SJSA1 (cell line): ENCODE results near the gene SCEL. TPM values are rescaled to one million over a fixed set of nuclear protein-coding genes. Genes with fewer than 3 reads are reported as not detected.
"Not testable (repeated sequence)": the region's sequence is repeated elsewhere in the genome, so short reads cannot be mapped to it uniquely, and the experiment has no call there.

Source experiments
- DNase-seq, 2 experiments: peaks; one replicate each; pipeline ENCODE4 v3.0.0-alpha.2; 2015 to 2020; ENCODE audit warnings: low spot score in 2 of 2, low read depth in 1 of 2
- H3K27ac ChIP-seq: fragments of 250-450 bp; sonication (Bioruptor Pico); 2 replicates; pipeline ENCODE4 v1.5.1; 2020; ENCODE audit warnings: mild to moderate bottlenecking, moderate library complexity
- H3K27me3 ChIP-seq: fragments of 250-450 bp; sonication (Bioruptor Pico); replicated peaks from 2 replicates; pipeline ENCODE4 v1.5.1; 2020; ENCODE audit warnings: mild to moderate bottlenecking, moderate library complexity
- H3K36me3 ChIP-seq: fragments of 250-450 bp; sonication (Bioruptor Pico); 2 replicates; pipeline ENCODE4 v1.5.1; 2020; ENCODE audit warnings: mild to moderate bottlenecking
- H3K4me1 ChIP-seq: fragments of 250-450 bp; sonication (Bioruptor Pico); replicated peaks from 2 replicates; pipeline ENCODE4 v1.6.1; 2021; ENCODE audit warnings: mild to moderate bottlenecking
- H3K4me3 ChIP-seq: fragments of 250-450 bp; sonication (Bioruptor Pico); 2 replicates; pipeline ENCODE4 v1.5.1; 2020; ENCODE audit warnings: mild to moderate bottlenecking
- H3K9me3 ChIP-seq: fragments of 250-450 bp; sonication (Bioruptor Pico); replicated peaks from 2 replicates; pipeline ENCODE4 v1.5.1; 2020; ENCODE audit warnings: mild to moderate bottlenecking
- total RNA-seq: library from RNA; depleted of rRNA; stranded (reverse); fragments of >200 nt; shearing (Covaris generic); gene quantifications from 2 replicates; pipeline ENCODE4 v1.2.3, GENCODE V29; 2014

The SCEL gene
- total RNA-seq, 1 experiment from 2014 or later: not detected

GRCh38 chr13:77513719-77514335 lies 21.7 kb upstream of the SCEL start:
- Histone ChIP-seq H3K27ac (no peak overlapping the region), H3K27me3 (no peaks in the 10 kb centered on the region), H3K4me3 (no peak overlapping the region), H3K36me3 (no peaks in the 10 kb centered on the region), H3K9me3 (no peaks in the 10 kb centered on the region), H3K4me1 (no peaks in the 10 kb centered on the region)
- DNase-seq: no peak

- Histone ChIP-seq H3K27me3 (no peaks in the 10 kb centered on the region), H3K27ac (no peak overlapping the region), H3K36me3 (no peaks in the 10 kb centered on the region), H3K4me3 (no peak overlapping the region), H3K9me3 (no peaks in the 10 kb centered on the region), H3K4me1 (no peaks in the 10 kb centered on the region)
- no peak for DNase-seq
Measured at GRCh38 chr13:77514336-77514726, 21.2 kb upstream of the SCEL start.

DNA sequence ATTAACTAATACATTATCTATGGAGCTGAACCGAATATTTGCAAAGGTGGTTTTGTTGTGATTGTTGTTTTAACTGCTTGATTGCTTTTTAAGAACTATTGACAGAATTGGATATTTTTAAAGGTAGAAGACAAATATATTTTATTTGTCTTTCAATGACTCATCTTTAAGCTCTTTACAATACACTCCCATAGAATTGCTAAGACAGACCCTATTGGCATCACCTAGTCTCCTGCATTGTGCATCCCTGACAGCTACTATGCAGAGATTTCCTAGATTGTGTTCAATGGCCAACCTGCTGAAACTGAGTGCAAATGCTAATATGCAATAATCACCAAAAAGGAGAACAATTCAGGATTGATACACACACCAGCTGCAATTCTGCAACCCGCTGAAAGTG lies 19.7 kb upstream of the SCEL start:
- no peak overlapping the region for H3K4me3 ChIP-seq
- no peaks in the 10 kb centered on the region for H3K27me3 ChIP-seq
- DNase-seq: no peak
- H3K9me3 ChIP-seq: no peaks in the 10 kb centered on the region
- H3K27ac ChIP-seq: no peak overlapping the region
- no peaks in the 10 kb centered on the region for H3K36me3 ChIP-seq
- no peaks in the 10 kb centered on the region for H3K4me1 ChIP-seq

GRCh38 chr13:77516342-77516789 lies 19.1 kb upstream of the SCEL start:
- no peak for DNase-seq

GRCh38 chr13:77518266-77518665 lies 17.2 kb upstream of the SCEL start:
- Histone ChIP-seq H3K27me3 (no peaks in the 10 kb centered on the region), H3K27ac (no peak overlapping the region), H3K36me3 (no peaks in the 10 kb centered on the region), H3K4me3 (no peak overlapping the region), H3K4me1 (no peaks in the 10 kb centered on the region), H3K9me3 (no peaks in the 10 kb centered on the region)
- no peak for DNase-seq

More at GRCh38 chr13:77516342-77516789, 19.1 kb upstream of the SCEL start:
- Histone ChIP-seq H3K27me3 (no peaks in the 10 kb centered on the region), H3K27ac (no peak overlapping the region), H3K4me1 (no peaks in the 10 kb centered on the region), H3K4me3 (no peak overlapping the region), H3K9me3 (no peaks in the 10 kb centered on the region), H3K36me3 (no peaks in the 10 kb centered on the region)

- DNase-seq, H3K27ac ChIP-seq, H3K9me3 ChIP-seq, H3K4me3 ChIP-seq, H3K27me3 ChIP-seq, H3K4me1 ChIP-seq, H3K36me3 ChIP-seq: not testable (repeated sequence)
Measured at GRCh38 chr13:77519396-77519795, 16.1 kb upstream of the SCEL start.

- no peak for DNase-seq
- Histone ChIP-seq H3K27me3 (no peaks in the 10 kb centered on the region), H3K4me3 (no peak overlapping the region), H3K4me1 (no peaks in the 10 kb centered on the region), H3K9me3 (no peaks in the 10 kb centered on the region), H3K27ac (no peak overlapping the region), H3K36me3 (no peaks in the 10 kb centered on the region)
Measured at GRCh38 chr13:77519808-77520207, 15.7 kb upstream of the SCEL start.

GRCh38 chr13:77521194-77521593 lies 14.3 kb upstream of the SCEL start:
- Histone ChIP-seq H3K27me3 (no peaks in the 10 kb centered on the region), H3K4me1 (no peaks in the 10 kb centered on the region), H3K9me3 (no peaks in the 10 kb centered on the region), H3K36me3 (no peaks in the 10 kb centered on the region), H3K27ac (no peak overlapping the region), H3K4me3 (no peak overlapping the region)
- no peak for DNase-seq

DNA sequence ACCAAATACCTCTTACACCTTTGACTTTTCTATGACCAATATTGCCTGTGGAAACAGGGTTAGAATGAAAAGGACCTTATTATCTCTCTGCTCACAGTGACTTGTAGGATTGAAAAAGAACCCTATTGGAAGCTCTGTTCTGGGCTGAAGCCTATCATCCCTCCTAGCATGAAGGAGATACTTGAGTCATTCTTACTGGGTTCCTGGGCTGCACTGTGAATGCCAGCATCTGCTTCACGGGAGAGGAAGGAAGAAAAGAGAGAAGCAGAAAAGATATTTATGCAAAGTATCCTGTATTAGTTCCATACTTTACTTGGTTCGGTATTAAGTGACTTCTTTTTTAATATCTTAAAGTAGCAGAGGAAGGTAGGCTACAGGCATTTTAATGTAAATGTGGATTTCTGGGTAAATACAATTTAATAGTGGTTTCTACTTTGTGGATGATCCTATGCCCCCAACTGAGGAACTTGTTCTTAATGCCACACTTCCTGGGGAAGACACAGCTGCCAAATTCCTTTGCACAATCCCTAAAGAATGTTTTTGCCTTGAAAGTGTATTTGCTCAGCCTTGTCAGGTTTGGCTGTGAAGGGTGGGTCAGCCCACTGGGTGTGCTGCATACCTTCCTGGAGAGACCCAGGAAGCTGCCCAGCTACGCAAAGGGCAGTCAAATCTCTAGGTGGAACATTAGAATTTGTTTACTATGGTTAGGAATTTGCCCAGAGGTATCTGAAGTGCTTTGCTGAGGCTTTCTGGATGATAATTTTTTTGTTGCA lies 13.7 kb upstream of the SCEL start:
- no peak for DNase-seq
- Histone ChIP-seq H3K4me3 (no peak overlapping the region), H3K36me3 (no peaks in the 10 kb centered on the region), H3K4me1 (no peaks in the 10 kb centered on the region), H3K27me3 (no peaks in the 10 kb centered on the region), H3K27ac (no peak overlapping the region), H3K9me3 (no peaks in the 10 kb centered on the region)

DNA sequence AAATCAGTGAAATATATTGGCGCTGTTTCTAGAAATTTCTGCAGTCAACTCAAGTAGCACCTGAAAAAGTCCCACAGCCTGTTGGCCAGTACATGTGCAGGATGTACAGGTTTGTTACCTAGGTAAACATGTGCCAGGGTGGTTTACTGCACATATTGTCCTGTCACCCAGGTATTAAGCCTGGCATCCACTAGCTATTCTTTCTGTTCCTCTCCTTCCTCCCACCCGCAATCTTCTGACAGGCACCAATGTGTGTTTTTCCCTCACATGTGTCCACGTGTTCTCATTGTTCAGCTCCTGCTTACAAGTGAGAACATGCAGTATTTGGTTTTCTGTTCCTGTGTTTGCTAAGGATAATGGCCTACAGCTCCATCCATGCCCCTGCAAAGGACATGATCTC lies 13.1 kb upstream of the SCEL start:
- Histone ChIP-seq H3K4me3 (no peak overlapping the region), H3K9me3 (no peaks in the 10 kb centered on the region), H3K4me1 (no peaks in the 10 kb centered on the region), H3K36me3 (no peaks in the 10 kb centered on the region), H3K27ac (no peak overlapping the region), H3K27me3 (no peaks in the 10 kb centered on the region)
- no peak for DNase-seq

- no peaks in the 10 kb centered on the region for H3K4me1 ChIP-seq
- H3K9me3 ChIP-seq: no peaks in the 10 kb centered on the region
- no peaks in the 10 kb centered on the region for H3K36me3 ChIP-seq
- DNase-seq: no peak
- H3K27me3 ChIP-seq: no peaks in the 10 kb centered on the region
- H3K4me3 ChIP-seq: no peak overlapping the region
- no peak overlapping the region for H3K27ac ChIP-seq
Measured at GRCh38 chr13:77523386-77523785, 12.1 kb upstream of the SCEL start.

GRCh38 chr13:77523834-77524728 lies 11.4 kb upstream of the SCEL start:
- no peak for DNase-seq
- Histone ChIP-seq H3K4me1 (no peaks in the 10 kb centered on the region), H3K36me3 (no peaks in the 10 kb centered on the region), H3K27me3 (no peaks in the 10 kb centered on the region), H3K9me3 (no peaks in the 10 kb centered on the region), H3K4me3 (no peak overlapping the region), H3K27ac (no peak overlapping the region)

- DNase-seq: no peak
- H3K27ac ChIP-seq: no peak overlapping the region
- H3K27me3 ChIP-seq: no peaks in the 10 kb centered on the region
- no peaks in the 10 kb centered on the region for H3K36me3 ChIP-seq
- H3K9me3 ChIP-seq: no peaks in the 10 kb centered on the region
- H3K4me1 ChIP-seq: no peaks in the 10 kb centered on the region
- no peak overlapping the region for H3K4me3 ChIP-seq
Measured at GRCh38 chr13:77528414-77528813, 7.1 kb upstream of the SCEL start.
